VCaP (cell line): ENCODE measurements around the gene FARS2.
"Not testable (repeated sequence)": the region's sequence is repeated elsewhere in the genome, so short reads cannot be mapped to it uniquely, and the experiment has no call there.

Experiments
- H3K27ac ChIP-seq: fragments of 450-650 bp; 2 replicates; pipeline ENCODE4 v1.5.1; 2017
- CTCF ChIP-seq: fragments of 450-650 bp; conservative IDR thresholded peaks from 2 replicates; pipeline ENCODE4 v1.5.1; 2017; ENCODE audit warnings: mild to moderate bottlenecking, moderate library complexity

The FARS2 gene

GRCh38 chr6:5552243-5552642, 290.9 kb downstream of the FARS2 start:
- H3K27ac ChIP-seq = no peak overlapping the region
- no peak for TF ChIP-seq CTCF

DNA sequence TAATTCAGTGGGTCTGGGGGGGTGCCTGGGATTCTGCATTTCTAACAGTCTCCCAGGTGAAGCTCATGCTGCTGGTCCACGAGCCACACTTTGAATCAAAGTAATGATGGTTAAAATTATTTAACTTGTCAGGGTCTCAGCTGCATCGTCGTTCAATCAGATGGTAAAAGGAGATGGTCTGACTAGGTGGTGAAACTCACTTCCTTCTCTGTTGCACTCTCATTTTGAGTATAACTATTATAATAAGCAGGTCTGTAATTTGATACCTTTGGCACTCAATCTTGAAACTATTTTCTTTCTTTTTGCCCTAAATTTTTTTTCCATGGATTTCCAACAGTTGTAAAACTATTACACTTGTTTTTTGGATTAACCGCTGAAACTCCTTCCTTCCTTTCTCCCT, 292.5 kb downstream of the FARS2 start:
- TF ChIP-seq CTCF = no peak
- H3K27ac ChIP-seq = no peak overlapping the region

DNA sequence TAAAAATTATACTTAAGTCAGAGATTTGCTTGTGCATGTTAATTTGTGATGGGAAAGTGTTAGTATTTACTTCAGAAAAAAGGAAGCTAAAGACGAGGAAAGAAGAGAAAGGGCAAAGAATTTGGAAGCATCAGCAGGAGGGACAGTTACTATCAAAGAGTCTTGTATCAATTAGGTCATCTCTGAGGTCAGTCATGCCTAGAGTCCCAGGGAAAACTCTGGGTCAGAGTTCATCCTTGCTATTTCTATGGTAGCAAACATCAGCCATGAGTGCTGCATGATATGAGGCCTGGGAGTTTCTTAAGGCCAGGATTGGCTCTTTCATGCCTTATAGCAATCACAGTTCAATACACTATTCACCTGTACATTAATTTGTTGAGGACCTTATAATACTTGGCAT, 292.9 kb downstream of the FARS2 start:
- no peak for TF ChIP-seq CTCF
- no peak overlapping the region for H3K27ac ChIP-seq

DNA sequence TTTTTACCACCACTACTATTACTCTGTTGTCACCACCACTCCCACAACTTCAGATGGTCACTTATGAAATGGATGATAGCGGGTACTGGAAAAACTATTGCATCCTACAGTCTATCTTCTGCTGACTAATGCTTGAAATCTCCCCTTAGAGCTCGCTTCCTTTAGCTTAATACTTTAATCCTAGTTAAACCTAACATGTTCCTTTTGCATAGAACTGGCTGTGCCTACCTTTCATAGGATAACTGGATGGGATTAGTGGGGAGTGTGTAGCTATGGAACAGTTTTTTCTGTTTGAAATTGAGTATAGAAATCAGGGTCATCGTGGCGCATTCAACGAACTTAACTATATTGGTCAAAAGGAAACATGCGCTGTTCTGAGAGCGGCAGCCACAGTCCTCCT, 294.7 kb downstream of the FARS2 start:
- TF ChIP-seq CTCF = no peak
- no peak overlapping the region for H3K27ac ChIP-seq

DNA sequence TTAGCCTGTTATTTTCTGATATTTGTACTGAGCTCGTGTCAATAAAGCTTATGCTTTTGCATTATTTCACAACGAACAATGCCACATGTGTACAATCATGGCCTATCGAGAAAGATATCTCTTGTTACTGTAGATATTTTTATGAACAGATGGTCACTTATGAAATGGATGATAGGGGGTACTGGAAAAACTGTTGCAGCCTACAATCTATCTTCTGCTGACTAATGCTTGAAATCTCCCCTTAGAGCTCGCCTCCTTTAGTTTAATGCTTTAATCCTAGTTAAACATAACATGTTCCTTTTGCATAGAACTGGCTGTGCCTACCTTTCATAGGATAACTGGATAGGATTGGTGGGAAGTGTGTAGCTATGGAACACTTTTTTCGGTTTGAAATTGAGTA, 296.2 kb downstream of the FARS2 start:
- no peak overlapping the region for H3K27ac ChIP-seq
- no peak for TF ChIP-seq CTCF

DNA sequence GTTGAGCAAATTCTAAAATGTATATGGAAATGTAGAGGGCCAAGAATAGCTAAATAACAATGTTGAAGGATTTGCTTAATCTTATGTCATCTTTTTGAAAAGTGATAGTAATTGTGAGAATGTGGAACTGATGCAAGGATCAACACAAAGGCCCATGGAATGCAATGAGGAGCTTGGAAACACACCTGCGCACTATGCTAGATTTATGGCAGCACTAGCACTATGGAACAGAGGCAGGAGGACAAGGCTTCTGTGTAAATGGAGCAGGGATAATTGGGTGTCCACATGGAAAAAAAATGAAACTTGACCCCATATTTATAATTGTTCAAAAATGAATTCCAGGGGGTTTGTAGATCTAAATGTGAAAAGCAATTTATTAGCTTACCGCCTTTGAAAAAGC, 298.3 kb downstream of the FARS2 start:
- no peak for TF ChIP-seq CTCF
- H3K27ac ChIP-seq = no peak overlapping the region

DNA sequence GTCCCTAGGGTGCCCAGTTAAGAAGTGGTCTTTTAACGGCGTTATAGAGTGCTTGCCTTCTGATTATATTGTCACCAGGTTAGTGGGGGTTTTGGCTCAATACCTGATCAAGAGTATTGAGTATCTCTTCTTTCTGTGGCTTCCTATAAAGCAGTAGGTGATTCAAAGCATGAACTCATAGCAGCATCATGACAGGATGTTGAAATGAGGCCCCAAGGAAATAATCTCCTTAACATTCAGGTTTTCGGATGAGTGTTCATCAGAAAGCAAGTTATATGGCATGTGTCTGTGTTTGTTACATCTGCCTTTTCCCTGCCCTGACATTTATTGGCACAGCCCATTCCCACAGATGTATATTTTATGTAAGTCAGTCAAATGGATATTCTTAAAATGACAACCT, 301.0 kb downstream of the FARS2 start:
- no peak for TF ChIP-seq CTCF

GRCh38 chr6:5563086-5563485, 301.8 kb downstream of the FARS2 start:
- H3K27ac ChIP-seq = no peak overlapping the region
- no peak for TF ChIP-seq CTCF

More for the DNA sequence above, 301.0 kb downstream of the FARS2 start:
- no peak overlapping the region for H3K27ac ChIP-seq

GRCh38 chr6:5564746-5565145, 303.4 kb downstream of the FARS2 start:
- not testable (repeated sequence) for H3K27ac ChIP-seq
